HG03175 (cell line): ENCODE results near the gene SLC25A45.
A peak's percentile ranks its signal among the peaks of the same experiment; 100 is the strongest.
"Not testable (repeated sequence)": the region's sequence is repeated elsewhere in the genome, so short reads cannot be mapped to it uniquely, and the experiment has no call there.

Source experiments
- ATAC-seq: cut with Tn5 transposase; IDR thresholded peaks from one replicate; pipeline ENCODE4 v1.9.1; 2021; ENCODE audit warnings: mild to moderate bottlenecking, moderate library complexity; ENCODE audit not compliant: unreplicated experiment

SLC25A45 gene

DNA sequence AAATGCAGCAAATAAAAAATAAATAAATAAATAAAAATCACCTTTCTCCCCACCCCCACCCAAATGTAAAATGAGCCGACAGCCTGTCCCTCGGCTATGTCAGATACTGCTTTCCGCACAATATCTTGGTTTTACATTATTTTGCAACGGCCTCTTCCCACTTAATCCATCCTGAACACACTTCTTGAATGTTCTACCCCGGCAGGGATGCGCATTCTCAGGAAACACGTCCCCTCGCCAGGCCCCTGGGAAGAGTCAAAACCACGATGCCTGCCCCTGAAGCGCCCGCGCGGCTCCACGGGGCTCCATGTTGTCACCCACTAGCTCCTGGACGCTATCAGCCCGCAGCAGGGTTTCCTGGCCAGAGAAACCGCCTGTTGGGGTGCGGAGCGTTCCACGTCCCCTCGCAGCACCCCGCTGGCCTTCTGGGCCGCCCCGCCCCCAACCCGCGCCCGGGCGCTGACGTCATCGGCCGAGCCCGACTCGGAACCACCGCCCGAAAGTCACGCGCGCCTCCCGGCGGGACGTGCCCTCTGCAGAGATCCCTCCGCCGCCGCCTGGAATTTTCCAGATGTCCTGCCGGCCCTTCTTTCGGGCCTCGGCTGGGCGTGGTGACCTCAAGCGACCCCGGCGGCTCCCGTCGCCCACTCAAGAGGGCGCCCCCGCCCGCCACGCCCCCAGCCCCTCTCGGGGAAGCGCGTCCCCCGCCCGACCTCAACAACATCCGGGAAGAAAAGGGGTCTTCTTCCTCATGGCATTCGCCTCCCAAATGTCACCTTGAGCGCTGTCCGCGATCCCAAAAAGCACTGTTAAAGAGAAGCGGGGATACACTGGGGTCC is 39.6 kb upstream of the SLC25A45 start:
- ATAC-seq, result no peak

DNA sequence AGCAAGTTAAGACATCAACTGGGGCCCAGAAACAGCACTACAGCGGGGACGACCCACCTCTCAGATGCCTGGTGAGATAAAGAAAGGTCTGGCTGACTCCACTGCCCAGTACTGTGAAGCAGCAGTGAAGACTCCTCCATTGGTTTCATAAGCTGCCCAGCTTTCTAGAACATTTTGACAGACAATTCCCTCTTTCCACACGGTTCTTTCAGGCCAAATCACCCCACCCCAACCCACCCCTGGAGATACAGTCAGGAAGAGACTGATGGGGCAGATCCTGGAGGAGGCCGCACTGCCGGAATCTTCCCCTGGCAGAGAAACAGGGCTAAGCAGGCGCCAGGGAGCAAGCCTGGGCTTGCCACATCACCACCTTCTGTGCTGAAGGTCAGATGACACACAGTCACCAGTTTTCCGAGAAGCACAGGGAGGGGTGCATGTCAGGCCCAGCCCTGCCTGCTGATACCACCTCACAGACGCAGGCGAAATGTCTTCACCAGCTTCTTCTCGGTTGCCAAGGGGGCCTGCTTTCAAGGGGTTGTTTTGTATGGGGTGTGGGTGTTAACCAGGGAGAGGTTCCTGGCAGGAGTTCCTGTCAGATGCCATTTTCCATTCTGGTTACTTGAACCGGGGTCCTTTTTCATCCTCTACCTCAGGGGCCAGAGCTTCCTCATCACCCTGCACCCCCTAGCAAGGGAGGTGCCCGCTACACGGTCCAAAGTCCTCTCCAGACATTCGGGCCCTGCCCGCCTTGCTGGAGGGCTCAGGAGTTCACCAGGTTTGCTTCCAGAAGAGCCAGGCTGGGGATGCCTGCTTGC is 38.7 kb upstream of the SLC25A45 start:
- ATAC-seq, result no peak

DNA sequence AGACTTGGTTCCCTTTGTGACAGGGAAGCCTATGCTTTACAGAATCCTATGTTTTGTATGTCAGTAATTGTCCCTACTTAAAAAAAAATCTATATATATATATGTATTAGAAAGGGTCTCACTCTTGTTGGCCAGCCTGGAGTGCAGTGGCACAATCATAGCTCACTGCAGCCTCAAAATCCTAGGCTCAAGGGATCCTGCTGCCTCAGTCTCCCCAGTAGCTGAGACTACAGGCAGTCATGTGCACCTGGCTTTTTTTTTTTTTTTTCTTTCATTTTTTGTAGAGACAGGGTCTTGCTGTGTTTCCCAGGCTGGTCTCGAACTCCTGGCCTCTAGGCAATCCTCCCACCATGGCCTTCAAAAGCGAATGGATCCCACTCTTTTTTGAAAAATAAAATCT is 38.1 kb upstream of the SLC25A45 start:
- ATAC-seq, result no peak

DNA sequence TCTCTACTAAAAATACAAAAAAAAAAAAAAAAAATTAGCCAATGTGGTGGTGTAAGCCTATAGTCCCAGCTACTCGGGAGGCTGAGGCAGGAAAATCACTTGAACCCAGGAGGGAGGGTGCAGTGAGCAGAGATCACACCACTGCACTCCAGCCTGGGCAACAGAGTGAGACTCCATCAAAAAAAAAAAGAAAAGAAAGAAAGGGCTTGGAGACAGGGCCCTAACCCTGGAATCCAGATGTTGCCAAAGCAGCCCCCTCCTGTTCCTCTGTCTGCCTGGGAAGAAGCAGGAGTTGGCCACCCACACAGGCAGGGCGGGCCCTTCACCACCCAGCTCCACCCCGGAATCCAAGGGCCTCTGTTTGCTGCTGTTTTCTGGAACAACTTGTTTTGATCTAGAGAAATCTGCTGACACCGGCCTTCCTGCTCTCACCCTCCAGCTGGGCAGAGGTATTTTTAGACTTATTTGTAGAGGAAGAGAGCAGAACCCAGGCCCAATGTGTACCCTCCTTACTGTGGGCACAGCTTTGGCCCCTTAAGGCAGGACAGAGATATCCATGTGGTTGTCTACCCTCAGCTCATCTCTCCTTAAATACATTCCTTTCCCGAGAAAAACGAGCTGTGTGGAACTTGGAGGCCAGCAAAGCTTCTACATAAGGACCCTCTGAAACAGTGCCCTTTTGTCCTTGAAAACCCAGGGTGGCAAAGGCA is 37.5 kb upstream of the SLC25A45 start:
- ATAC-seq, result no peak

DNA sequence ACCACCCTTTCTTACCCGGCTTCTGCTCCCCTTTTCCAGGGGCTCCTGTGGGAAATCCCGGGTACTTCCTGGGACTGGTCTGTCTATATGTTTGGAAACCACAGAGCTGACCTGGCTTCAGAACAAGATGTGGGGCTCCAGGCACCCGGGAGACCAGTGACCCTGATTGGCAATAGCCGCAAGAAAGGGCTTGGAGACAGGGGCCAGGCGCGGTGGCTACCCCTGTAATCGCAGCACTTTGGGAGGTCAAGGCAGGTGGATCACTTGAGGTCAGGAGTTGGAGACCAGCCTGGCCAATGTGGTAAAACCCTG is 37.0 kb upstream of the SLC25A45 start:
- no peak for ATAC-seq

DNA sequence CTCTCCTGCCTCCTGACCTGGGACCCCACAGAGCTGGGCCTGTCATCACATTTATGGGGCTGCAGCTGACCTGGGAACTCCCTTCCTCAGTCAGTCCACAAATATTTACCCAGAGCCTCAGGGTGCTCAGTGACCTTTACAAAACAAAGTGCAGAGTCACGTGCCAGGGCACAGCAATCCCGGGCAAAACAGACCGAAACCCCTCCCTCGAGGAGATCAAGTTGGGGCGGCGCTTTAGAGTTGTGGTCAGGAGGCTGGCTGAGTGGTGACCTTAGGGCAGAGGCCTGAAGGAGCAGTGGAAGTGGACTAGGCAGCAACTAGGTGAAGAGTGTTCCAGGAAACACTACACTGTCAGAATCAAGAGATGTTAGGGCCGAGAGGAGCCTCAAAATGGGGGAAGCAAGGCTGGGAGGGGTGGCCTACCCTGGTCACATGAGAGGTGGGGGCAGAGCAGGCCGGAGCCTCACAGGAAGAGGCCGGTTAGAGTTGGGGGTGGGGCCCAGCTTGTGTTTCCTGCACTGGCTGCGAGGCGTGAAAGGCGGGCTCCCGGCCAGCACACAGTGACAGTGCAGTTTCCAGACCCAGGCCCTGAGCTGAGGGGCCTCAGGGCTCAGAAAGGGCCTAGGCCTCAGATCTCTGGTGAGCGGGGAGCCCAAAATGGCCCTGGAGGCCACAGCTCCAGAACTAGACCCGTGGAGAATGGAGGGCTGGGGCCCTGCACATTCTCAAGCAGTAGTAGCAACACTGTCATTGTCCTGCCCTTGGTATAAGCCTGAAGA is 36.4 kb upstream of the SLC25A45 start:
- ATAC-seq, result peak; percentile 48

DNA sequence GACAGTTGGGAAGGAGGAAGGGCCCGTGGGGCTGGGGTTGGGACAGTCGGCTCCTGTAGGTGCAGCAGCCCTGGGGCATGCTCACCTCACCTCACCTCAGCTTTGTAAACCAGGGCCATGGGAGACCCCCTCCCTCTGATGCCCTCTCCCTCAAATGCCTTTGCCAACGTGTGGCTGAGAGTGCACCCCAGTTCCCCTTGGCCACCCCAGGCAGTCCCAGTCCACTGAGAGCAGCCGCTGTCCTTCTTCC is 35.9 kb upstream of the SLC25A45 start:
- ATAC-seq, result no peak

DNA sequence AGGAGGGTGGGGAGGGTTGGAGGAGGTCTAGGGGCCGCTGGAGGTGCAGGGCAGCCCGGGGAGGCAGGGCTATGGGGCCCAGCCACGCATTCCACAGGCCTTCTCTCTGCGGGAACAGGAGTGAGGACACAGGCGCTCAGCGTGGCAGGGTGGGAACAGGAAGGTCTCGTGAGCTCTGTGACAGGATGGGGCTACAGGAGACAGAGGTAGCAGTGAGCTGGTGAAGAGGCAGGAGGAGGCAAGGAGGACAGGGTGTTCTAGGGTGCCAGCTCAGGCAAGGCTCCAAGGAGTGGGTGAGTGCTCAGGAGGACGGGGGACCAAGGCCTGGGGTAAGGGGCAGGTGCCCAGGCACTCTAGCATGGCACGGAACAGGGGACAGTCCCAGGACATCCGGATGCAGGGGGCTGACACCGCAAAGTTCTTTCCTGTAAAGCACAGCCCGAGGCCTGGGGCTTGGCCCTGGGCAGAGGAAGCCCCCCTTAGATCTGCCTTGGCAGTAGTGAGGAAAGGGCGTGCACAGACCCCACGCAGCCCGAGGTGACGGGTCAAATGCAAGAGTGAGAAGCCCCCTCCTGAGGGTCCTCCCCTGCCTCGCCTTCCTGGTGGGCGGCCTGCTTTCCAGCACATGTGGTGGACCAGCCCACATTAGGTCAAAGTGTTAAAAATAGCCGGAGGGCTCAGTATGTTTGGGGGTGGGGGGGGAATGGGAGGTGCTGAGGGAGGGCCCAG is 35.4 kb upstream of the SLC25A45 start:
- no peak for ATAC-seq

DNA sequence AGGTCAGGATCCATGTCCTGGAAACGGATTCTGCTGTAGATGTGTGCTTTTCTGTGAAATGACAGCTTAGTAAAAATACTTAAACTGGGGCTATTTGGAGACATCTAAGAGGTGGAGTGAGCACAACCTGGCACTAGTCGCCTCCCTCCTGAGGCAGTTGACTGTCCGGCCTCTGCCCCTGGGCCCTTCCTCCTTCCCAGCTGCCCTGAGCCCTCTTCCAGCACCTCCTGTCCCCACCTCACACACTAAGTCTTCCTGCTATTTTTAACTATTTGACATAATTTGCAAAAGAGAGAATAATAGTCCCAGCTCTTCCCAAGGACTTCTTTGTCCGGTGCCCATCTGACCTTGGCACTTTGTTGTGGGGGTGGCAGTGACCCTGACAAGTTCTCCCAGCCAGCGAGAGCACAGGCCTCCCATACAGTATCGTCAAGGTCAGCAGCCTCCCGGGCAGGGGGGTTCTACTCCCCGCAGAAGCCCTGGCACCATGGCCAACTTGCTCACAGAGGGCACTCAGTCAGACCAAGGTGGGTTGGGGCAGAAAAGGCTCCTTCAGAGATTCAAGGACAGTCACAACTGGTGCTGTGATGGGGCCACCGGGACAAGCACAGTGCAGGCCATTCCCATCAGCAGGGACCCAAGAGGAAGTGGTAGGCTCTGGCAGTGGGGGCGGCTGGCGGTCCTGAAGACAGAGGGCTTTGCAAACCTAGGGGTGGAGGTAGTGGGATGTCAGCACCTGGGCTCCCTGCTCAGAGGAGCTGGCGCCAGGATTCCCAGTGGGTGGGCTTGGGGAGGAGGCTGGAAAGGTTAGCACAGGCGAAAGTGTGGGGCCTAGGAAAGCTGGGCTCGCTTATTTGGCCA is 34.6 kb upstream of the SLC25A45 start:
- ATAC-seq, result no peak

DNA sequence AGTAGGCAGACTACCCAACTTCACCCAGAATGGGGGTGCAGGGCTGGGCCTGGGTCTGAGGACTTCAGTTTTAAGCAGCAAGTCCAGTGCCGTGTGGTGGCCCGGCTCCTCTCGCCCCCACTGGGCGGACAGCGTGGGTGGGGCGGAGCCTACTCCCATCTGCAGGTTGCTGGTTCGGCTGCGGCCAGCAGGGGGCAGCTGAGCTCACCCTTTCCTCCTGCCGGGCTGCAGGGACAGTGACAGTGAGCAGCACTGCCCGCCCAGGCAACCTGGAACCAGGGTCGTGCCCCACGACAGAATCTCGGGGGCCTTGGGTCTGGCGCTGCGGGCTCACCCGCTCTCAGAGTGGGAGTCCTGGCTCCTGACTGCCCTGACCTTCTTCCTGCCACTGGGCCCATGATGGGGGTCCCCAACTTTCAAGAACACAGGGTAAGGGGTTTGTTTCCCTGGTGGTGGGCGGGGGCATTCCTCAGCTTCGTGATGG is 33.9 kb upstream of the SLC25A45 start:
- ATAC-seq, result peak; percentile 37

DNA sequence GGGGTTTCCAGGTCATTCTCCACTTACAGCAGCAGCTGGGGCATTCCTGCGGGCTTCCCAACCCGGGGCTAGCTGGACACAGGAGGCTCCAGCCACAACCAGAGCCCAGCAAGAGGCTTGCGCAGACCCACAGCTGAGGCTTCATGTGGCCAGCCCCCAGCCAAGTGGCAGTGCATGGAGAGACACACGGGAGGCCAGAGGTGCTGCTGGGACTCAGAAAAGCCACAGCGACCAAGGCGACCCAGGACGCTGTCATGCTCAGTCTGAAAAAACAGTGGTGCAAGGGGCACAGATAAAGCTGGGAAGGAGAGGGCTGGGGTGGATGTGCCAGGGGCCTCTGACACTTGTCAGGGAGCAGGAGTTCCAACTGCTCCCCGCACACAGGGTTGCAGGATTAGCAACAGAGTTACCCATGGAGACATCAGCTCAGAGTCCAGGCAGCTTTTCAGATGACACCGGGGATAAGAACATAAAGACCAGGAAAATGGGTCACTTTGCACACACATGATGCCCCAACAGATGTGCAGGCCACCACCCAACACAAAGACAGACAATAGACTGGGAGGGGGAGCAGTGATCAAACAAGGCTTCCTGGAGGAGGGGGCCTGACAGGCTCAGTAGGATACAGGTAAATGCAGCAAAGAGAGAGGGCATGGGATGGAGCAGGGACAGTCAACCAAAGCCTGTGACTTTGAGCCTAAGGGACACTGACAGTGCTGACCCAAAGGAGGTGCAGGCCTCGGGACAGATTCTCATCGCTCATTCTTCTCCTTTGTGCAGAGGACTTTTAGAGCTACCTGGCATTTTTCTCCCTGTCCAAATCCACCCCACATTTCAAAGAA is 33.3 kb upstream of the SLC25A45 start:
- ATAC-seq, result no peak

DNA sequence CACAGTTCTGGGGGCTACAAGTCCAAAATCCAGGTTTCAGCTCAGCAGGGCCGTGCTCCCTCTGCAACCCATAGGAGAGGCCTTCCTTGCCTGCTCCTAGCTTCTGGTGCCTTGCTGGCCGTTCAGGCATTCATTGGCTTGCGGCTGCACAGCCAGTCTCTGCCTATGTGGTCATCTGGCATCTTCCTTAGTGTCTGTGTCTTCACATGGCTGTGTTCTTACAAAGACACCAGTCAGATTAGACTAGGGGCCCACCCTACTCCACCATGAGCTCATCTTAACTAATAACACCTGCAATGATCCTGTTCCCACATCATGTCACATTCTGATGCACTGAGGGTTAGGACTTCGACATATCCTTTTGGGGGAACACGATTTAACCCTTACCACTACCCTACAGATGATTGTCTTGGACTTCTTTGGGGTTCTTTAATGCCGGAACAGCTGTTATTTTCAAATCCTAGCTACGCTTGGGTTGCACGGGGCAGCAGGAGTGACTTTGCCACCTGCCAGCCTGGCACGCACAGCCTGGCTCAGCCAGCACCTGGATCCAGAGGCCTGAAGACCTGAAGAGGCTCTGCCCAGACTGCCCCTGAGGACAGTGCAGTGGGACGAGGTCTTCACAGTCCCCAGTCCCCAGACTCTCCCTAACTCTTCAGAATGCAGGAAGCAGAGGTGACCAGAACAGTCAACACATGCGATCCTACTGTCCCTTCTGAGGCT is 32.5 kb upstream of the SLC25A45 start:
- ATAC-seq, result no peak

DNA sequence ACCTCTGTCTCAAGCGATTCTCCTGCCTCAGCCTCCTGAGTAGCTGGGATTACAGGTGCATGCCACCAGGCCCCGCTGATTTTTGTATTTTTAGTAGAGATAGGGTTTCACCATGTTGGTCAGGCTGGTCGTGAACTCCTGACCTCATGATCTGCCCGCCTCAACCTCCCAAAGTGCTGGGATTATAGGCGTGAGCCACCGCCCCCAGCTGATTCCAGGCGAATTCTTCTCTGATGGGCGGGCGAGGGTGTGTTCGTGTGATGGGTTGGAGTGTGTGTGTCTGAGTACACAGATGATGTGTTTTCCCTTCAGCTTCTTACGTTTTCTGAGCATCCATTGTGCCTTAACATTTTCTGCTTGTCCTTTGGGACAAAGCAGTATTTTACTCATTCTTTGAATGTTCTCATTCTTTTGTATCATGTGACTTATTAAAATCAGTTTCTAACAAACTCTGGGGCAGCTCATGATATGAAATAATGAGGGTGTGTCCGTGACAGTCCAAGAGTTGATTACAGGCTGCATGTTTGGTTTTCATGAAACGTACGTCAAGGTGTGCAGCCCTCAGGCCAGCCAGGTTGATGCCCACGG is 30.7 kb upstream of the SLC25A45 start:
- not testable (repeated sequence) for ATAC-seq

DNA sequence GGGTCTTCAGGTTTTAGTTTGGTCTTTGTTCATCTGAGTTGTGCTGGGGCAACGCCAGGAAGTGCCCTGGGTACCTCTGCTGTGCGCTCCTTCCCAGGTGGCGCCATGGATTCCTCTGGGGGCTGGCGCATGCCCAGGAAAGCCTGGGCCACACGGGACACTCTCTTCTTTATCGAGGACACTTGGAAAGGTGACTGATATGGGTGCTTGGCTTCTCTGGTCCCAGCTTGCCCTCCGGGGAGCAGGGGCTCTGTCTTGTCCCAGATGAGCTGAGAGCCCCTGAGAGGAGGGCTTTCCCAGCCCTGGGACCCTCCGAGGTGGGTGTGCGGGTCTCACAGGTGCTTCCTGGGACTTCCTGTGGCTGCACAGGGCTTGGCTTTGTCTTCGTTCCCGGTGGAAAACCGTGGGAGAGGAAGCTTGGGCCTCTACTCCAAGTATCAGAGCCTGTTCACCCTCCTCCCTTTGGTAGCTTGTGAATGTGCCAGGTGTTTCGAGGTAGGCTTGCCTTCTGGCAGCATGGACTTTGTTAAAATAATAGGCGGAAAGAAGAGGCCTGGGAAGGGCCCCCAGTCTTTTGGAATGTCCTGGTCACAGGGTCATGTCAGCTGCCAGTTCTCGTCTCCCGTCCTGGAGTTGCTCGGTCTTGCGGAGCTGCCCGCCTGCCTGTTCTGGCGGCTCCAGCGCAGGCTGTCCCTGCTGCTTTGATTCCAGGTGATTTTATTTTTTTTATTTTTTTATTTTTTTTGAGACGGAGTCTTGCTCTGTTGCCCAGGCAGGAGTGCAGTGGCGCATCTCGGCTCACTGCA is 30.0 kb upstream of the SLC25A45 start:
- ATAC-seq, result no peak

DNA sequence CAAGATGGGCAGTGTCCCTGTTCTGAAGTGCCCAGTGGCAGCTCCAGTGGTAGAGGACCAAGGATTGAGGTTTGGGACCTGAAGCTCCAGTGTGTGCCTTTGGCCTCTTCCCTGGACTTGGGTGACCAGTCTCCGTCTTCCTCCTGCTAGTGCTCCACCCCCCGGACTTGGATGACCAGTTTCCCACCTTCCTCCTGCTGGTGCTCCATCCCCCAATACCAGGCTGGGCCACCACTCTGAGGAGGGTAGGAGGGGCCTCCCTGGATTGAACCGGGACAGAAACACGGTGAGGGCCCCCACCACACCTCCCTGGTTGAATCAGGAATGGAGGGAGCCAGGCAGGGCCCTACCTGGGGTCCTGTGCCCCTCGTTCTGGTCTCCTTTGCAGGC is 29.2 kb upstream of the SLC25A45 start:
- ATAC-seq, result no peak

DNA sequence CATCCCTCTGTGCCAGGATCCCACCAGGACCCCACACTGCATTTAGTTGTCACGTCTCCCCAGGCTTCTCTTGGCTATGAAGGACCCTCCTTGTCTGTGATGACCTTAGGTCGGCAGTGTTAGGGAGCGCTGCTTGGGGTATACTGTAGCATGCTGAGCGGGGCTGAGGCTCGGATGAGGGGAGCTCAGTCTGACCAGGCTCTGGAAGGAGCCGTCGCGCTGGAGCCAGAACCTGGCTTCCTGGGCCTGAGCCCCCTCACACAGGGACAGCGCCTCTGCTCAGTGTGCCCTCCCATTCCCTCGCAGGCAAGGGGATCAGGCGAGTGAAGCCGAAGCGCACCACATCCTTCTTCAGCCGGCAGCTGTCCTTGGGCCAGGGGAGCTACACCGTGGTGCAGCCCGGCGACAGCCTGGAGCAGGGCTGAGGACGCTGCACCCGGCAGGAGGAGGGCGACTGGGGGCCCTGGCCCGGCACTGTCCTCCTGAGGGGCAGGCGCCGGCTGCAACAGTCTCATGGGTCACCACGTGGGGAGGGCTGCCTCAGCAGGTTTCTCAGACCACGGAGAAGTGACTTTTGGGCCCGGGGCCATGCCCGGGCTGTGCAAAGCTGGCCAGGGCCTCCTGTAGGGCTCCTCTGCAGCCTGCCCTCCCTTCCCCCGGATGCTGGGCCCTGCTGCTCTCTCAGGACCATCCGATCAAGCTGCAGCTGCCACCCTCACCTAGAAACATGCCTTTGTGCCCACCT is 28.7 kb upstream of the SLC25A45 start:
- no peak for ATAC-seq
